Measurements from ENCODE around the gene NT5C2.

- TF ChIP-seq POLR2A (IDR thresholded peaks at IDR 0.05; ENCODE audit: low read depth, low read length) (no peak), TAF1 (IDR thresholded peaks at IDR 0.05; ENCODE audit: low read depth, low read length) (no peak), POLR2AphosphoS5 (IDR thresholded peaks at IDR 0.05; ENCODE audit: low read depth, low read length) (no peak), PAX5 (IDR thresholded peaks at IDR 0.05; ENCODE audit: insufficient read depth, low read length, severe bottlenecking) (no peak), POU2F2 (IDR thresholded peaks at IDR 0.05; ENCODE audit: low read depth, low read length) (no peak), SPI1 (IDR thresholded peaks at IDR 0.05; ENCODE audit: low read depth, low read length) (no peak)
These were observed 38.4 kb downstream of the NT5C2 start for GRCh38 chr10:103154521-103155299.
